GM21786 (cell line): ENCODE data around the gene NFIA.

Experiments
- ATAC-seq: cut with Tn5 transposase; IDR thresholded peaks from one replicate; pipeline ENCODE4 v1.9.1; 2021; ENCODE audit not compliant: unreplicated experiment

NFIA gene

DNA sequence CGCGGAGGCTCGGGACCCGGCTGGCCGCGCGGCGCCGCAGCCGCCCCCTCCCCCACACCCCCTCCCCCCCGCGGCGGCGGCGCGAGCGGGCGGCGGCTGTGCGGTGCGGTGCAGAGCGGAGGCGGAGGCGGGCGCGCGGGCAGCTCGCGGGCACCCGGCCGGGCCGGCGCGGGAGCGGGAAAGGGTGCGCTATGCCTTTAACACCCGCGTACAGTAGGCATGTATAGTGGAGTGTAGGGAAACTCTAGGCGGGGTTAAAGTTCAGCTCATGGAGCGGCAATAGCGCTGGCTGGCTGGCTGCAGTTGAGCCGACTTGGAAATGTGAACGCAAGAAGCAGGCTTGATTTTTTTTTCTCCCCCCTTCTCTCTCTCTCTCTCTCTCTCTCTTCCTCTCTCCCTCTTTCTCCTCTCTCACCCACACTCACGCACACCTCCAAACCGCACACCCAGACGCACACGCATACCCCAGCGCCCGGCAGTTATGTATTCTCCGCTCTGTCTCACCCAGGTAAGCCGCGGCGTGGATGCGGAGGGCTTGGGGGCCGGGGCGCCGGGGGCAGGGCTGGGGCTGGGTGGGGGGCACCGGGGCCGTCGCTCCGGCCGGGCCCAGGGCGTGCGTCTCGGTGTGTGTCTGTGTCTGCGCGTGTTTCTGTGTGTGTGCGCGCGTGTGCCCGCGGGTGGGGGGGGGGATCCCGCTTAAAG lies at the start of gene NFIA:
Gene NFIA, plus strand, starts transcription at position 251 of the 702 bp plus-strand sequence.
- no peak for ATAC-seq

DNA sequence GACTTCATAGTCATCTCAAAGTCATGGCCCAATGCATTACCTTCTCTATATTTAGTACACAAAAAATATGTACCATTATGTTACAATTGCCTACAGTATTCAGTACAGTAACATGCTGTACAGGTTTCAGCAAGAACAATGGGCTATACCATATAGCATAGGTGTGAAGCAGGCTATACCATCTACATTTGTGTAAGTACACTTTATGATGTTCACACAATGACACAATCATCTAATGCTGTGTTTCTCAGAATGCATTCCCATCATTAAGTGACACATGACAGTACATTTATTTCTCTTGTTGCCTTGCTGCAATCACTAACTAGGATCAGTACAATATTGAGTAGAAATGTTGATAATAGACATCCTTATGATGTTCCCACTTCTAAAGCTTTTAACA lies 46.5 kb upstream of the NFIA start:
- ATAC-seq: no peak

DNA sequence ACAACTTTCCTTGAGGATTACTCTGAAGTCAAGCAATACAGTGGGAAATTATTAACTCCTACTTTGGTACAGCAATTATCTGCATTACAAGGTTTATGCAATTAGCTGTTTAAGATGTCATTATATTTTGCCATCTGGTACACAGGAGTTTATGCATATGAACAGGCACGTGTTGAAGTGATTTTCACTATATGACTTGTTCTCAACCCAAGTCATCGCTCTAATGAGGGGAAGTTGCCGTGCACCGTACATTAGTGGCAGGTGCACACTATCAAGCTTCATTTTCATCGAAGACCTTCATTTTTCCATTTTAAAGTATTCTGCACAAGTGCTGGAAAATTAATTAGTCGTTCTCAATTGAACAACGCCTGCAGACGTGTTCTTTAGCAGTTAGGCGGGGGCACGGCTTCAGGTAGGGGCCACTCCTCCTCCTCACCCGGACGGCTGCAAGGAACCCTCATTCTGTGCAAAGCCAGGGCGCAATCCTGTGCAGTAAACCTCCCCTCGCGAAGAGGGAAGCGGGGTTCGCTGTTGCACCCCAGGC lies 39.8 kb upstream of the NFIA start:
- ATAC-seq: no peak

DNA sequence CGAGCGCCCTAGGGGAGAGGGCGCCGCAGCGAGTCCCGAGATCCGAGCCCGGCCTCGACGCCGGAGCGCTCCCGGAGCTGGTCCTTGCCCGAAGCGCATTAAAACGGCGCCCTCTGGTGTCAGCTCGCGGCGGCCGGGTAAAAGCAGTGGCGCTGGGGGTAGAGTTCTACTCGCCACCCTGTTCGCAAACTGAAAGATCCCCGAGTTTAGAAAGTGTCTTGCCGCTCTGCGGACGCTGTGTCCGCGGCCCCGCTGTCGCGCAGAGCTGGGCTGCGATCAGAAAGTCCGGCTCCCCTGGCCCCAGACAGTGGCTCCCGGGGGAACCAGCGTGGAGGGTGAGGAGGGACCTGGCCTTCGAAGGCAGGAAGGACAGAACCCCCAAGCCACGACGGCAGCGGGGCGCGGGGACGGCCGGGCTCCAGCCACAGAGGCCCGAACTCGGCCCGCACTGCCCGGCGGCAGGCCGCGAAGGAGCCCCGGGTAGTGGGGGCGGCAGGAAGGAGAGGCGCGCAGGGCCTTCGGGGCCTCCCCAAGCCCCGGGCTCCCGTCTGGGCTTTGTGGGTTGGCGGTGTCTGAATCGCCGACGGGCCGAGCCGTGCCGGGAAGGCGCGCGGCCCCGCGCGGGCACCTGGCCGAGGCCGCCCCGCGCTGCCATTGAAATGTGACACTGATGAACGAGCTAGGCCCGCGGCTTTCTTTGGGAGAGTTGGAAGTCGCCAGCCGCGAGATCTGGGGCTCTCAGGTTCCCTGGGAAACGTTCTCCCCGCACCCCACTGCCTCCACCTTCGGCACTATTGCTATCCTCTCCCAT lies 39.1 kb upstream of the NFIA start:
- peak; percentile 60 for ATAC-seq

DNA sequence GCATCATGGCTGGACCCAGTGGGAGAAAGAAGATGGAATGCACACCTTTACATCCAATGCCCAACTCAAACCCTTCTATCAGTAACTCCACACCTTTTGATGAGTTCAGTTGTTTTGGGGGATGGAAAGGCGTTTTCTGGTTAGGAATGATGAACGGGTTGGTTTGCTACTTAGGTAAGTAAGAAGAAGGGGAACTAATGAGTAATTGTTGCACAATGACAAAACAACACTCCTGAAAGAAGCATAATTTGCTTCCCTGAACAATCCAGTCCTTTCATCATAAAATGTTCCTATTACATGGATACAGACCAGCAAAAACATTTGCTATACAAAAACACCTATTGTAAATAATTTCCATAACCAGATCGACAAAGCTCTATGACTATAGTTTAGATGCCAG lies 35.9 kb upstream of the NFIA start:
- ATAC-seq: no peak

DNA sequence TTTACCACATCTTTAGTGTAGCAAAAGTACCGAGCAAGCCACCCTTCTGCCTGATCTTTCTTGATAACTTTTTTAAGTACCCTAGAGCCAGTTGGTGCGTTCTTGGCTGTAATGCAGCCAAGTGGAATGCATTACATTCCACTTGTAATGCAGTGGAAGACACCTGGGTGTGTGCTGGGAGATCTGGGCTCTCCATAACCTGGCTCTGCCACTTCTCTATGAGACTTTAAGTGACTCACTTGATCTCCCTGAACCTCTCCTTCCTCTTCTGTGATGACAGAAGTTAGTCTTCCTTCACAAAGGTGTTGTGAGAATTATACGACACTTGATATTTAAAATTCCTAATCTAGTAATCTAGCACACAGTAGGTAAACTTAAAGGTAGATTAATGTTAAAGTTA lies 35.3 kb upstream of the NFIA start:
- ATAC-seq: no peak

DNA sequence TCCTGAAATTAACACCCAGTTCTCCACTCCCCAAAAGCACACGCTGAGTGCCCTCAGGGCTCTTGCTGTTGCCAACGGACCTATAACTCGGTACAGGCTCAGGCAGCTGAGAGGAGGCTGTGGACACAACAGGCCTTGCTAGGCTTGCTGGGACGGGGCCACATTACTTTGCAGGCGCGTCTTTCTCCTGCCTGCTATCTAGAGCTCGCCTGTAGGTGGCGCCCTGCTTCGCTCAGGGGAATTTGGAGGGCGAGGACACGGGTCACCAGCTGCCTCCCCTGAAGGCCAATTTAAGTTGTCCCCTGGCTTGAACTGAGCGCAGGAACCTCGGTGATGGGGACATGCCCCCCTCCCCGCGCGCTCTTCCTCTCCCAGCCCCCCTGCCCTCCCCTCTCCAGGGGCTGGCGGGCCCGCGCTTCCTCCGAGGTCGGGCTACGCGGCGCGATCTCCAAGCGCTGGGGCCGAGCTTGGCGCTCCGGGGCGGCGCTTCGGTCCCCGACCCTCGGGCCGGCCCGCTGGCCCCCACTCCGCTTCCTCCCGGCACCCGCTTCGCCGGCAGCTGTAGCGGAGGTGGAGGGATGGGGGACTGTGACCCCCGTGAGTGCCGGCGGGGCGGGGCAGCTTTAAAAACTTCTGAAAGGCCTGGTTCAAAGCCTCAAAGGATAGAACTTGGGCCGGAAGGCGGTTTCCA lies 32.4 kb upstream of the NFIA start:
- peak; percentile 89 for ATAC-seq

DNA sequence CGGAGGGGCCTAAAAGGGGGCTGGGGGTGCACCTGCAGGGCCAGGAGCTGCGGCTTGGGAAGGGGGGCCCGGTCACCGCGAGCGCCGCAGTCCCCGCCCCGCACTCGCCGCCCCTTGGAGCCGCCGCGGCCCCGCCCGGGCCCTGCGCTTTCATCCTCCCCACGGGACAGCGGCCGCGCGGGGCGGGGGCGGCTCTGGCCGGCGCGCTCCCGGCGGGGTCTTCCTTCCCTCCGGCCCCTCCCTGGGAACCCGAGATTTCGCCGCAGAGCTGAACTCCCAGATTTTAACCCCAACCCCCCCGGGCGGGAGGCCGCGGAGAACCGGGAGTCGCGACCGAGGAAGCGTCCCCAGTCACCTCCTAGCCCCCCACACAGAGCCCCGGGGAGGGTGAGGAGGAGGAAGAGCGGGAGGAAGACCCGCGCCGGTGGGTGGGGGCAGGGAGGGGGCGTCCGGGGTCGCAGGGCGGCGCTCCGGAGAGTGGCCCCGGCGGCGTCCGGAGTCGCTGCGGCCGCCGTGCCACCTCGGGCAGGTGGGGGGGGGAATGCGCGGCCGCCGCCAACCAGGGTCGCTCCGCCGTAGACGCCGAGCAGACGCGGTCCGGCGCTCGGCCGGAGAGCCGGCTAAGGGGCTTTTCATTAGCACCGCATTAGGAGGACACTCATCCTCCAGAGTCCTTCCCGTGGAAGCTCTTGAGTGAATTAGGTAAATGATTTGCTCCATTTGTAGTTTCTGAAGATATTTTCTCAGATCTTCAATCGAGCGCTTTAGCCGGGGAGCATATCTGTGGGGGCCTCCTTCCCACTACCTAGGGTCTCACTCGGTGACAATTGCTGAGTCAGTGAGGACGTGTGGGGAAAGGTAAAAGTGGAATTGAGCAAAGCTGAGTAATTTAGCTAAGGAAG lies 31.6 kb upstream of the NFIA start:
- ATAC-seq: no peak

DNA sequence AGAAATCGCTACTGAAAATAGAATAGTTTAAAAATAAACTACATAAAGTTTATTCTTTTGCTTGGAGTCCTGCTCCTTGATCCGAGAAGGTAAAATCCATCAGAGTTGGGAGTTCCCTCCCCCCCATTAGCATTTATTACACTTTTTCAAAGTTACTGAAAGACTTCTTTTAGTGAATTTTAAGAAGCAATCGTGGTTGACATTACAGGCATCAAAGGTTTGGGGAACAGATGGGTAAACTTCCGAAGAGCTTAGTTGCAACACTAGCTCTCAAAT lies 31.0 kb upstream of the NFIA start:
- ATAC-seq: no peak

DNA sequence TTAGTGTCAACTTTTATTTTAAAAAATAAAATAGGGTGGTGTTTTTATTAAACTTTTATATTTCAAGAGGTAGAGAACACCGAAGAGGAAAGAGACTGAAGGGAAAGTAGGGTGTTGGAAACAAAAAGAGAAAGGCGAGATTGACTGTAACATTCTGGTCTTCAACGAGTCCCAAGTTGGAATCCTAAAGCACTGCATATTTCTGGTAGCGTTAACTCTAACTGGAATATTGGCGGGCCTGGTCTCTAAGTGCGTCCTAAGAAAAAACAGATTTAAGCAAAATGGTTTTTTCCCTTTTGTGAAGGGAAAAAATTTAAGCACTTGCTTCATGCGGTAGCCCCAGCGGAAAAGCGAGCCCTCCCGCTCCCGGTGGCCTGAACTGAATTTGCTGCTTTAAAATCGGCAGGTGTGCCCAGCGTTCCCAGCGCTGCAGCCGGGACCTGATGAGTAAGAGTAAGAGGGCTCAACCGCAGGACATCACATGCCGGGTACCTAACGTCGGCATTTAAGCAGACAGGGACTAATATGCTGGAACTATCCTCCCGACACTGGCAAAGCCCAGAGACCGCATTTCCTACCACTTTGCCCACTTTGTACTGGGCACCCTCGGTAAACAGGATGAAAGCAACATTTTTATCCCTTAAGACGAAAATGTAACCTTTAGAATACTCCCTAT lies 30.5 kb upstream of the NFIA start:
- ATAC-seq: no peak

DNA sequence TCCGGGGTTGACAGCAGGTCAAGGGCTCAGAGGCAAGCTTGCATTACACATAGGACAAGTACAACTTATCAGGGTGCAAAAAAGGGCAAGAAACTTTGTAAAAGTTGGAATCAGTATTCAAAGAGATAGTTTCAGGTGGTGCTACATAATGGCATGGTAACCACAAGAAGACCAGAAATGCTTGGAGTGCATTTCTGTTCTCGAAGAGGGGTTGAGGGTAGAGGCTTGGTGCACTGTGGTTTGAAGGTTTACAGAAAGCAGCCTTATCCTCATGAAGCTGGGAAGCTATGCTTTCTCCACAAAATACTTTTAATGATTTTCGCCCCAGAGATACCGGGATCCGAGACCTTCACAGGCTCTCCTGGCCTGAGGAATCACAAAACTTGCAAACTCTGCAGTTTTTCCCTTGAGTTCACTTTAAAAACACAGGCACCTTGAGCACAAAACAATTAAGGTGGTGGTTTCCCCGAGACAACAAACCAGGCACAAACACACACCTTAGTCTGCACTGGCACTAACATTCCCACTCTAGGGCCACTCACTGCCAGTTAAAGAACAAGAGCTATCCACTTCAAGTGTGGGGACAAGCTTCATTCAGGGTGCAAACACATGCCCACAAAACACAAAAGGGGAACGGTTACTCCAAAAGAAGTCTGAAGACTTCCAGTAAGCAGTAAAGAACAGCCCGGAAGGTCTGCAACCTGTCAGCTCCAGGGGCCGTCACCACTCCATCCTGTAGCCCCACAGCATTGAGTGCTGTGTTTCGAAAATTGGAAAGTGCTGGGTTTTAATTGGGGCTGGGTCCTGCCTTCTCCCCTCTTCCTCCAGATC lies 29.8 kb upstream of the NFIA start:
- no peak for ATAC-seq

DNA sequence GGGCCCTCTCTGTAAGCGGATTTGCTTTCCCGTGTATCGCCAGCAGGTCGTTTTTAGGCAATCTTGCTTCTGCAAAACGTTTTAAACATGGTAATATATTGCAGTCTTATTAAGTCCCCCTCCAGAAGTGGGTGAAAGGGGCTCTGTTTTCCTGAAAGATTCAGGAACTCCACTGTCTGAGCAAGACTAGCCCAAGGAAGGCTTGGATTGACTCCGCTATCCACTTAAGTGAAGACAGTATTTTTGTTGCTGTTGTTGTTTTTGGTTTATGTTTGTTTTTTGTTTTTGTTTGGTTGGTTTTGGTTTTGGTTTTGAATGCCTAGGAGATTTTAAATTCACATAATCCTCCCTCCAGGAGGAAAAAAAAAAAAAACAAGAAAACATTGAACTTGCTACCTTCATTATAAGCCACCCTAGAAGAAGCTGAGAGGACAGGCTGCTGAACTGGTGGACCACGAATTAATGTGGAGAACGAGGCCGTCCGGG lies 29.1 kb upstream of the NFIA start:
- no peak for ATAC-seq

DNA sequence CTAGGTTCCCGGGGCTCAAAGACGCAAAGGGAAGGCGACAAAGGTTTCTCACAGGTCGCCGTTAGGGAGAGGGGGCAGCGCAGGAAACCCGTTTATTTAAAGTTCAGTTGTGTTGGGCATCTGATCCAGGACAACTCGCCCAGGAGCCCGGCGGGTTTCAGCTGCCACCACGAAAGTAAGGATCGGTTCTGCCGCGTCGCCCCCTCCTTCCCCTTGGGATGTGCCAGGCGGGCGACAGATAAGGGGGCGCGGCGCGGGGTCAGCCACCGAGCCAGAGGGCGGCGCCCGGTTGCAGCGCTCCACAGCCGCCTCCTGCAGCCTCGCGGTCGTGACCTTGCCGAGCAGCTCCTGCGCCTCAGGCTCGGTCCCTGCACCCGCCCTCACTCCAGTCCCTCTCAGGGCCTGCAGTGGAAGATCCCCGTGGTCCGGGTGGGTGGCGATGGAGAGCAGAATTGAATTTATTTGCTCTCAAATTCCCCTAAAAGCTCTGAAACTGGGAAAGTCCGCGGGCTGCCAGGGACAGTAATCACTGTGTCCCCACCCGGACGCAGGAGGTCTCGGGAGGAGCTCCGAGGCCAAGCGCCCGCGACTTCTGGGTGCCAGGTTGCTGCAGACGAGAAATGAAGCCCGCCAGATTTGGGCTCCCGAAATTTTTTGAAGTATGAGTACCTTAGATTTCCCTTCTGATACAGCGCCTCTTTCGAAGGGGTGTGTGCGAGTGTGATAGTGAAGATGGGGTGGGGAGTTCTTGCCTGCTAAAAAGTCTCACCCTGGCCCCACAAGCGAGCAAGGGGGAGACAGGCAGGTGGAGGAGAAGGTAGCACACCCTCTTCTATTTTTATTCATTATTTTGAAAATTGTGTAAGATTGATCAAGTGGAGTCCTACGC lies 28.4 kb upstream of the NFIA start:
- no peak for ATAC-seq

DNA sequence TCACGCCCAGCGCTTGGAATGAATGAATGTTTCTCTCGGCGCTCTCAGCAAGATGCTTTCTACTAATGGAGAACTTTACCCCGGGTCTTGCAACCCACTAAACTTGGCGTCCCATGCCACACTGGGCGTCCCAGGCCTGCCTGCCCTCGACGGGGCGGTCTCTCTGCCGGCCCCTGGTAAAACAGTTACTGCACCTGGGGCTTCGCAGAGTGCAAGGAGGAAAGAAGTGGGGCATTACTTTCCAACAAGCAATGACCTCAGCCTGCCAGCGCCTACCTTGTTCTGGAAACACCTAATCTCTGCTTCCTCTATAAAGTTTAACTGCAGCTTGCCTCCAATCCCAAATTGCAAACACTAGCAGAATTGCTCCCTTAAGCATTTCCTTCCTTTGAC lies 27.8 kb upstream of the NFIA start:
- ATAC-seq: no peak

DNA sequence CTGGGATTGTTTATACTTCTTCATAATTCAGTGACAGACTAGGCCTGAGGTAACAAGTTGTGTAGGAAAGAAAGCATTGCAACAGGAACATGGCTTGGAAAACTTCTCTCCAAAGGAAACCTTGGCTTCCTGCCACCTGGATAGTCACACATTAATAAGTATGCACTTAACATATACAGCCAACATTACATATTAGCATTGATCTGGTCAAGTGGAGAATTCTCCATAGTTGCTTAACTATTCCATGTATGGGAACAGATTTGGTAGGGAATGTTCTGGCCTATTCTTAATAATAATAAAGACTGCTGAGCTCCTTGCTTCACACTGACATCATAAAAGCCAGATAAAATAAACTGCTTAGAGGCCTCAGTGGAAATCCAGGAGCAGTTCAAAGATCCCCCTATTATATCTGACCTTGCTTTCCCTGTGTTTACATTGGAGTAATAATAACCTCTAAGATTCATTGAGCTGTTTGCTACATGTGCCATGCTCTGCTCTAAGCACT lies 27.2 kb upstream of the NFIA start:
- no peak for ATAC-seq

DNA sequence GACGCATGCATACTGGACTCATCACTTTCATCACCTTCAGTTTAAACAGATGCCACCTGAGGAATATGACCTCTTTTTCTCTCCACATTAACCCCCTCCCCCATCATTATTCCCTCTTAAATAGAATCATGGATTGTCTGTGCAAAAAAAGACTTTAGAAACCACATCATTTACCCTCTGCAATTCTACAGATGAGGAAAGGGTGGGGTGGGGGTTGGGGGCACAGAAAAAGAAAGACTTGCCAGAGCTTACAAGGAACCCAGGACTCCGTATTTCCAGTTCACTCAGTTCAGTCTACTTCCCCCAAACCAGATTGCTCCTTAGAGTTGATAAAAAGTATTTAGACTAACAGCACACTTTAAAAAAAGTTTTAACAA lies 26.2 kb upstream of the NFIA start:
- ATAC-seq: no peak

DNA sequence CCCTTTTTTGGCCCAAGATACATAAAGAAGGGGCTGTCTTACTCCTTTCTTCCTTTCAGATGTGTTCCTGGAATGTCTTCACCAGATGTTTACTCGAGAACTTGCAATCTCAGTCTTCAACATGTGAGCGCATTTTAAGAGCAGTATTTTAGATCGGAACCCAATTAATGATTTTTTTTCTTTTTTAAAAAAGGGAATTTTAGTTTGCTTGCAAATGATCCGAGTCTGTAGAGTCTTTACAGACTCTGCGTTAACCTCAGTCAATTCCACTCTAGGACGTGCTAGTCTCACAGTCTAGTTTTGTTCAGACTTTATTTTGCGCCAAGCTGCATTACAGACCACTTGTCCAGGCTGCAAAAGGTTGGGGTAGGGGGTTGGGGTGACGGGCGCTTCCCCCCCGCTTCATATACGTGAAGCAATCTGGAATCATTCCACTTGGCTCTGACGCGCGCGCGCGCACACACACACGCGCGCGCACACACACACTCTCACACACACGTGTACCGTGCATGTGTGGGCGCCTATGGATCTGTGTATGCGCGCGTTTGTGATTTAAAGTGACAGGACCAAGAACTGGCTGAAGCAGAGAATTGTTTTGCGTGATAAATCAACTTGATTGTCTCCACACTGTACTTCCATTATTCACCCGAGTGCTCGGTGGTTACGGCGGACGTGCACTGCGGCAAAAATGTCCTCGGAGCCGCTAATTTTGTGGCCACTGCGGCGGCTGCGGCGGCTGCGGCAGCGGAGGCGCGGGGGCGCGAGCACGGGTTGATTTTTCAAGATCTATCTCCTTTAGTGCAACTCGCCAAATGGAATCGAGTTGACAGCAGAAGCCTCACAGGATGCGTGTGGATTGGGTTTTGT lies 25.6 kb upstream of the NFIA start:
- no peak for ATAC-seq
